ENCODE results near the gene SOX18. TPM values are rescaled to one million over a fixed set of nuclear protein-coding genes. Genes with fewer than 3 reads are reported as not detected.
A peak's percentile ranks its signal among the peaks of the same experiment; 100 is the strongest.
"Not testable (repeated sequence)": the region's sequence is repeated elsewhere in the genome, so short reads cannot be mapped to it uniquely, and the experiment has no call there.

Gene SOX18
- total and polyA plus RNA-seq, 5 experiments from 2014 or later: not detected

- H3K27ac Mint-ChIP-seq: peak overlapping the region in 2 of 10 donors; percentile 60 to 77
- ATAC-seq (no peak), DNase-seq (no peak)
- H3K4me3 Mint-ChIP-seq: no peak overlapping the region
- H3K9me3 Mint-ChIP-seq: peaks cover 0 to 3% (median 0%) of the 10 kb centered on the region in 9 donors
- H3K36me3 Mint-ChIP-seq: peaks cover 12 to 71% (median 48%) of the 10 kb centered on the region in 3 donors
- POLR2A ChIA-PET: no interaction called here
- H3K27me3 Mint-ChIP-seq: no peaks in the 10 kb centered on the region
- H3K4me1 Mint-ChIP-seq: peaks cover 0 to 19% (median 9%) of the 10 kb centered on the region in 4 donors
Observed at GRCh38 chr20:64021124-64021975, 28.1 kb downstream of the SOX18 start.

- POLR2A ChIA-PET: interaction anchor here (0.6 kb wide), 1 partner anchor 25 kb away, joined by 3 read pairs; no protein-coding TSS in a partner anchor
- peaks cover 13 to 45% (median 28%) of the 10 kb centered on the region in 4 donors for H3K4me1 Mint-ChIP-seq
- no peak for DNase-seq
- no peak for ATAC-seq
- no peaks in the 10 kb centered on the region for H3K27me3 Mint-ChIP-seq
- no peak overlapping the region for H3K4me3 Mint-ChIP-seq
- peak overlapping the region in 5 of 10 donors; percentile 14 to 88 (median 58) for H3K27ac Mint-ChIP-seq
- H3K9me3 Mint-ChIP-seq: peaks cover 0 to 27% (median 0%) of the 10 kb centered on the region in 9 donors
- peaks cover 17 to 59% (median 51%) of the 10 kb centered on the region in 3 donors for H3K36me3 Mint-ChIP-seq
Observed at GRCh38 chr20:64015635-64016034, 33.8 kb downstream of the SOX18 start.

DNA sequence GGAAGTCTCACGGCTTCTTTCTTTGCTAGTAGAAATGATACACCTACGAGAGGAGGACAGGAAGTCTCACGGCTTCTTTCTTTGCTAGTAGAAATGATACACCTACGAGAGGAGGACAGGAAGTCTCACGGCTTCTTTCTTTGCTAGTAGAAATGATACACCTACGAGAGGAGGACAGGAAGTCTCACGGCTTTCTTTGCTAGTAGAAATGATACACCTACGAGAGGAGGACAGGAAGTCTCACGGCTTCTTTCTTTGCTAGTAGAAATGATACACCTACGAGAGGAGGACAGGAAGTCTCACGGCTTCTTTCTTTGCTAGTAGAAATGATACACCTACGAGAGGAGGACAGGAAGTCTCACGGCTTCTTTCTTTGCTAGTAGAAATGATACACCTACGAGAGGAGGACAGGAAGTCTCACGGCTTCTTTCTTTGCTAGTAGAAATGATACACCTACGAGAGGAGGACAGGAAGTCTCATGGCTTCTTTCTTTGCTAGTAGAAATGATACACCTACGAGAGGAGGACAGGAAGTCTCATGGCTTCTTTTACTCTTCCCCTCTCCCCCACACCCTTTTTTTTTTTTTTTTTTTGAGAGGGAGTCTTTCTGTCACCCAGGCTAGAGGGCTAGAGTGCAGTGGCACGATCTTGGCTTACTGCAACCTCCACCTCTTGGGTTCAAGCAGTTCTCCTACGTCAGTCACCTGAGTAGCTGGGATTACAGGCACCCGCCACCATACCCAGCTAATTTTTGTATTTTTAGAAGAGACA lies 36.9 kb downstream of the SOX18 start:
- peak in 1 of 2 donors; percentile 88 for ATAC-seq
- H3K9me3 Mint-ChIP-seq: peaks cover 0 to 56% (median 5%) of the 10 kb centered on the region in 9 donors
- peak in 4 of 10 donors; percentile 17 to 51 (median 46) for DNase-seq
- H3K27ac Mint-ChIP-seq: peak overlapping the region in 9 of 10 donors; percentile 11 to 96 (median 63)
- peak overlapping the region in 7 of 10 donors; percentile 13 to 52 (median 30) for H3K4me3 Mint-ChIP-seq
- not testable (repeated sequence) for H3K27me3 Mint-ChIP-seq
- POLR2A ChIA-PET: interaction anchor here (0.7 kb wide), 1 partner anchor 271 kb away, joined by 5 read pairs; no protein-coding TSS in a partner anchor
- peaks cover 24 to 67% (median 48%) of the 10 kb centered on the region in 3 donors for H3K36me3 Mint-ChIP-seq
- peaks cover 13 to 65% (median 31%) of the 10 kb centered on the region in 4 donors for H3K4me1 Mint-ChIP-seq

DNA sequence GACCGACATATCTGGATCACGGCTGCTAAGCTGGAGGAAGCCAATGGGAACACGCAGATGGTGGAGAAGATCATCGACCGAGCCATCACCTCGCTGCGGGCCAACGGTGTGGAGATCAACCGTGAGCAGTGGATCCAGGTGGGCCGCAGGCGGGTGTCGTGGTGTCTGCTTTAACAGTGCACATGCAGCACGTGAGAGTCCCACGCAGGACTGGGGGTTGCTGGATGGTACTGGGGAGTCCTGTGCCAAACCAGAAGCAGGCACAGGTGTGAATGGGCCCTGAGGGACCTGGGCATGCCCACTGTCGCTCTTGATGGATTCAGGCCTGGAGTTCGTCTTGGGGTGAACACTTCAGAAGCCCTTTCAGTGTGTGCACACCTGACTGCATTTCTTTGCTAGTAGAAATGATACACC lies 38.1 kb downstream of the SOX18 start:
- H3K4me1 Mint-ChIP-seq: peaks cover 13 to 67% (median 28%) of the 10 kb centered on the region in 4 donors
- no peaks in the 10 kb centered on the region for H3K27me3 Mint-ChIP-seq
- H3K36me3 Mint-ChIP-seq: peaks cover 22 to 69% (median 47%) of the 10 kb centered on the region in 3 donors
- H3K27ac Mint-ChIP-seq: peak overlapping the region in 7 of 10 donors; percentile 31 to 88 (median 81)
- POLR2A ChIA-PET: interaction anchor here (1.1 to 1.7 kb wide), 2 partner anchors 31 to 67 kb away, joined by 3 to 7 read pairs; partner anchors contain the start of genes PRPF6, RGS19 and SAMD10
- H3K4me3 Mint-ChIP-seq: peak overlapping the region in 9 of 10 donors; percentile 24 to 55 (median 37)
- H3K9me3 Mint-ChIP-seq: peaks cover 0 to 61% (median 5%) of the 10 kb centered on the region in 9 donors
- ATAC-seq (peak; percentile 20 to 60), DNase-seq (peak in 2 of 10 donors; percentile 9 to 45)

- ATAC-seq (no peak), DNase-seq (no peak)
- peak overlapping the region in 5 of 10 donors; percentile 41 to 88 (median 59) for H3K27ac Mint-ChIP-seq
- peaks cover 22 to 69% (median 46%) of the 10 kb centered on the region in 3 donors for H3K36me3 Mint-ChIP-seq
- H3K9me3 Mint-ChIP-seq: peaks cover 0 to 62% (median 5%) of the 10 kb centered on the region in 9 donors
- H3K4me3 Mint-ChIP-seq: peak overlapping the region in 6 of 10 donors; percentile 10 to 55 (median 38)
- H3K27me3 Mint-ChIP-seq: no peaks in the 10 kb centered on the region
- peaks cover 13 to 66% (median 28%) of the 10 kb centered on the region in 4 donors for H3K4me1 Mint-ChIP-seq
- POLR2A ChIA-PET: interaction anchor here (1.1 to 1.7 kb wide), 2 partner anchors 31 to 68 kb away, joined by 3 to 7 read pairs; partner anchors contain the start of genes PRPF6, RGS19 and SAMD10
Observed at GRCh38 chr20:64010711-64011237, 38.7 kb downstream of the SOX18 start.

GRCh38 chr20:64009811-64010387 lies 39.5 kb downstream of the SOX18 start:
- Mint-ChIP-seq H3K27ac (peak overlapping the region in 6 of 10 donors; percentile 7 to 88 (median 44)), H3K9me3 (peaks cover 0 to 56% (median 5%) of the 10 kb centered on the region in 9 donors), H3K4me1 (peaks cover 13 to 67% (median 28%) of the 10 kb centered on the region in 4 donors), H3K36me3 (peaks cover 17 to 69% (median 47%) of the 10 kb centered on the region in 3 donors), H3K4me3 (peak overlapping the region in 6 of 10 donors; percentile 16 to 62 (median 34)), H3K27me3 (no peaks in the 10 kb centered on the region)
- POLR2A ChIA-PET: interaction anchor here (0.7 to 1.7 kb wide), 3 partner anchors 9 to 55 kb away, joined by 3 to 7 read pairs (median 4); partner anchors contain the start of genes PRPF6 and SAMD10
- ATAC-seq (peak in 1 of 2 donors; percentile 11), DNase-seq (no peak)

- Mint-ChIP-seq H3K27ac (peak overlapping the region in 2 of 10 donors; percentile 58 to 79), H3K4me3 (peak overlapping the region in 1 of 10 donors; percentile 71), H3K4me1 (peaks cover 5 to 60% (median 26%) of the 10 kb centered on the region in 4 donors), H3K27me3 (no peaks in the 10 kb centered on the region), H3K36me3 (peaks cover 17 to 65% (median 63%) of the 10 kb centered on the region in 3 donors), H3K9me3 (peaks cover 0 to 42% (median 5%) of the 10 kb centered on the region in 9 donors)
- ATAC-seq (no peak), DNase-seq (no peak)
- POLR2A ChIA-PET: interaction anchor here (0.7 kb wide), 2 partner anchors 43 to 104 kb away, joined by 3 to 5 read pairs; no protein-coding TSS in a partner anchor
Observed at GRCh38 chr20:64006902-64007301, 42.5 kb downstream of the SOX18 start.

DNA sequence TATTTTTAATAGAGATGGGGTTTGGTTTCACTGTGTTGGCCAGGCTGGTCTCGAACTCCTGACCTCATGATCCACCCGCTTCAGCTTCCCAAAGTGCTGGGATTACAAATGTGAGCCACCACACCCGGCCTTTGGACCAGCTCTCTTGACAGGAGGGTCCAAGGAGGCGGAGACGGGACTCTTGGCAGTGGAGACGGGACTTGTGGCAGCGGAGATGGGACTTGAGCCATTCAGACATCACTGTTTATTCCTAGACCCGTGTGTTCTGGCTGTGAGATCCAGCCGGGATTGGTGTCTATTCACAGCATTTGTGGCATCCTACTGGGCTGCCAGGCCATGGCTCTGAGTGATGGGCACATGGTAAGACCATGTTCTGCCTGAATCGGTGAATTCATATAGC lies 42.9 kb downstream of the SOX18 start:
- H3K27me3 Mint-ChIP-seq: no peaks in the 10 kb centered on the region
- POLR2A ChIA-PET: interaction anchor here (0.7 kb wide), 2 partner anchors 43 to 103 kb away, joined by 3 to 5 read pairs; no protein-coding TSS in a partner anchor
- no peak for DNase-seq
- no peak for ATAC-seq
- peaks cover 4 to 62% (median 28%) of the 10 kb centered on the region in 4 donors for H3K4me1 Mint-ChIP-seq
- H3K27ac Mint-ChIP-seq: peak overlapping the region in 3 of 10 donors; percentile 58 to 83 (median 79)
- peak overlapping the region in 1 of 10 donors; percentile 71 for H3K4me3 Mint-ChIP-seq
- H3K9me3 Mint-ChIP-seq: peaks cover 0 to 41% (median 5%) of the 10 kb centered on the region in 9 donors
- peaks cover 17 to 68% (median 65%) of the 10 kb centered on the region in 3 donors for H3K36me3 Mint-ChIP-seq

- peaks cover 17 to 78% (median 58%) of the 10 kb centered on the region in 3 donors for H3K36me3 Mint-ChIP-seq
- peak overlapping the region in 2 of 10 donors; percentile 79 to 83 for H3K27ac Mint-ChIP-seq
- ATAC-seq (peak in 1 of 2 donors; percentile 25), DNase-seq (no peak)
- H3K4me1 Mint-ChIP-seq: peaks cover 0 to 52% (median 23%) of the 10 kb centered on the region in 4 donors
- POLR2A ChIA-PET: no interaction called here
- H3K4me3 Mint-ChIP-seq: peak overlapping the region in 2 of 10 donors; percentile 11 to 47
- H3K9me3 Mint-ChIP-seq: peaks cover 0 to 34% (median 5%) of the 10 kb centered on the region in 9 donors
- no peaks in the 10 kb centered on the region for H3K27me3 Mint-ChIP-seq
Observed at GRCh38 chr20:64005394-64005793, 44.0 kb downstream of the SOX18 start.

- POLR2A ChIA-PET: interaction anchor here (0.6 to 1.0 kb wide), 2 partner anchors 22 to 57 kb away, joined by 3 read pairs; no protein-coding TSS in a partner anchor
- DNase-seq: no peak
- H3K36me3 Mint-ChIP-seq: peaks cover 6 to 79% (median 52%) of the 10 kb centered on the region in 3 donors
- H3K4me1 Mint-ChIP-seq: peaks cover 0 to 40% (median 17%) of the 10 kb centered on the region in 4 donors
- H3K27me3 Mint-ChIP-seq: no peaks in the 10 kb centered on the region
- H3K9me3 Mint-ChIP-seq: peaks cover 0 to 21% (median 4%) of the 10 kb centered on the region in 9 donors
- H3K4me3 Mint-ChIP-seq: peak overlapping the region in 1 of 10 donors; percentile 41
- ATAC-seq: no peak
- peak overlapping the region in 3 of 10 donors; percentile 44 to 83 (median 79) for H3K27ac Mint-ChIP-seq
Observed at GRCh38 chr20:64003960-64004725, 45.3 kb downstream of the SOX18 start.

All from naive thymus-derived CD8-positive, alpha-beta T cell (primary cell).